ENCODE results near the gene NRXN3.

DNA sequence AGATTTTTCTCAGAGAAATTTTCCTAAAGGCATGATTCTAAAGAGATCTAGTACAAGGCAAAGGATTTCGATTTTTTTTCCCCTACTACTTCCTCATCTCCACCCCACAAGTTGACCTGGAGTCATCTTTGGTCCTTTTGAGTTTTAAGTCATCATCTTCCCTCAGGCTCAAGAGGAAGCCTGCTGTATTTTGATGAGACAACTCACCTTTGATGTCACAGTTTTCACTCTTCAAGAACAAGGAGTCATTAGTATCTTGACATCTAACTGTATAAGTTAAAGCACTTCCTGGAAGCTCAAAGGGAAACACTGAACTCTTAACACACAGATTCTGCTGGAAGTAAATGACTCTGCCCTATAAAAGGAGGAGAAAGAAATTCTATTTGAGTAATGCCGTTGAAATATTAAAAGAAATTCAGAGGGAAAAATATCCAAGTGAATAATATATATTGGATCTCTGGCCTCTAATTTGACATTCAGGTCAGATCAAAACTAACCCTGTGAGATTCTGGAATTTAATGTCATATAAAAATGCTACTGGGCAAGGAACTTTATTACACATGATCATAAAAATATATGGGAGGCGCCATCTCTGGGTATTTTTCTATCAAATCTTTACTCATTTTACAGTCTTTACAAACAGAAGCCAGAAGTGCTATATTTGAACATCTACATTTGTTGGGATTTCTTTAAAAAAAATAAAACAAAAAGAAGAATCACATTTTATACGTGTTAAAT is 435.0 kb downstream of the NRXN3 start:
- TF ChIP-seq CTCF (IDR thresholded peaks at IDR 0.05; ENCODE audit: poor library complexity) (no peak), EZH2 (IDR thresholded peaks at IDR 0.05; ENCODE audit: borderline replicate concordance) (no peak)
